COLO668 (cell line): ENCODE data around the gene SEMA3C.
"Not testable (repeated sequence)": the region's sequence is repeated elsewhere in the genome, so short reads cannot be mapped to it uniquely, and the experiment has no call there.

Experiments used
- DNase-seq: peaks from one replicate; lab custom pipeline; 2025; ENCODE audit not compliant: unreplicated experiment; lab: John Stamatoyannopoulos, UW

The SEMA3C gene

GRCh38 chr7:80929619-80930018, 10.8 kb upstream of the SEMA3C start:
- no peak for DNase-seq

GRCh38 chr7:80926955-80927354, 8.1 kb upstream of the SEMA3C start:
- not testable (repeated sequence) for DNase-seq

- no peak for DNase-seq
Observed at GRCh38 chr7:80924090-80924489, 5.2 kb upstream of the SEMA3C start.

- peak; percentile 8 for DNase-seq
Observed at GRCh38 chr7:80923211-80923612, 4.4 kb upstream of the SEMA3C start.

GRCh38 chr7:80922253-80923049, 3.6 kb upstream of the SEMA3C start:
- no peak for DNase-seq

GRCh38 chr7:80921130-80921529, 2.3 kb upstream of the SEMA3C start:
- no peak for DNase-seq

GRCh38 chr7:80918399-80918798, 452 bp downstream of the SEMA3C start:
- no peak for DNase-seq

- DNase-seq: no peak
Observed at GRCh38 chr7:80916770-80917741, 1.8 kb downstream of the SEMA3C start.

- DNase-seq: no peak
Observed at GRCh38 chr7:80910228-80910627, 8.6 kb downstream of the SEMA3C start.

GRCh38 chr7:80908360-80908797, 10.5 kb downstream of the SEMA3C start:
- no peak for DNase-seq

- DNase-seq: no peak
Observed at GRCh38 chr7:80907612-80908011, 11.2 kb downstream of the SEMA3C start.

- no peak for DNase-seq
Observed at GRCh38 chr7:80907141-80907601, 11.7 kb downstream of the SEMA3C start.

- no peak for DNase-seq
Observed at GRCh38 chr7:80905334-80905733, 13.5 kb downstream of the SEMA3C start.

GRCh38 chr7:80902716-80903308, 16.0 kb downstream of the SEMA3C start:
- DNase-seq: no peak

GRCh38 chr7:80902019-80902418, 16.8 kb downstream of the SEMA3C start:
- DNase-seq: no peak

- DNase-seq: no peak
Observed at GRCh38 chr7:80900583-80901576, 18.0 kb downstream of the SEMA3C start.

GRCh38 chr7:80896906-80897598, 21.8 kb downstream of the SEMA3C start:
- no peak for DNase-seq

- DNase-seq: no peak
Observed at GRCh38 chr7:80895056-80895455, 23.8 kb downstream of the SEMA3C start.

GRCh38 chr7:80891259-80891544, 27.6 kb downstream of the SEMA3C start:
- no peak for DNase-seq
